Right cardiac atrium (tissue), 5 donors: ENCODE data around the gene ARHGAP11A. TPM values are rescaled to one million over a fixed set of nuclear protein-coding genes. Genes with fewer than 3 reads are reported as not detected.

ENCODE experiments used
- ATAC-seq, 2 donors: fragments of 200-7000 bp; cut with Tn5 transposase; one replicate each; pipeline versions ENCODE4 v1.8.0 to v1.9.1; 2020; ENCODE audit warnings: moderate library complexity in 2 of 2, mild to moderate bottlenecking in 1 of 2
- DNase-seq, 3 donors: peaks; one replicate each; pipeline ENCODE4 v3.0.0-alpha.2; 2020
- H3K27ac ChIP-seq: one replicate; pipeline ENCODE4 v1.5.1; 2013; ENCODE audit warnings: mild to moderate bottlenecking, low read length, control low read depth, moderate library complexity
- H3K27me3 ChIP-seq: one replicate; pipeline ENCODE4 v1.6.1; 2013; ENCODE audit not compliant: control insufficient read depth, insufficient read depth
- H3K4me1 ChIP-seq: one replicate; pipeline ENCODE4 v1.6.1; 2013; ENCODE audit warnings: low read length; ENCODE audit not compliant: control insufficient read depth, insufficient read depth
- H3K4me3 ChIP-seq: one replicate; pipeline ENCODE4 v1.5.1; 2013; ENCODE audit warnings: low read length, control low read depth
- H3K9me3 ChIP-seq: one replicate; pipeline ENCODE4 v1.6.1; 2013; ENCODE audit warnings: low read length; ENCODE audit not compliant: control insufficient read depth
- WGBS: extraction: QIAGEN DNeasy Blood & Tissue Kit; methylation state at CpG from one replicate; pipeline ENCODE4 v1.1.7; 2013; 5-methylcytosine and 5-hydroxymethylcytosine counted together
- intact Hi-C, 4 donors: fragments of 100-400 bp; cut with DNase I; formaldehyde crosslinking; loops; one replicate each; pipeline versions ENCODE4 v1.11.0 to v1.14.0; 2022 to 2023
- polyA plus RNA-seq: library from polyadenylated mRNA; stranded (reverse); fragments of 200-250 nt; gene quantifications from one replicate; pipeline ENCODE4 v1.2.3, GENCODE V29; 2013
- total RNA-seq, 4 donors: library from RNA; stranded (reverse); fragmentation: NEBNext Ultra II Directional; extraction: Animal tissue kit (Norgen Biotek cat#: 25700); gene quantifications; one replicate each; pipeline ENCODE4 v1.2.1, GENCODE V29; 2021
- donor health status: healthy with polysubstance abuse.
- donor health status: DM: no; HTN: yes; CAD: no.
- donor health status: DM: no; HTN: no; CAD: no.
- donor health status: DM: no; HTN: yes; CAD: no; lungs with severe emphysema.
- donor health status: DM: yes; HTN: yes; CAD: no.

The ARHGAP11A gene
- total and polyA plus RNA-seq, 5 donors = 0.54 to 3.3 (median 2.0) TPM

DNA sequence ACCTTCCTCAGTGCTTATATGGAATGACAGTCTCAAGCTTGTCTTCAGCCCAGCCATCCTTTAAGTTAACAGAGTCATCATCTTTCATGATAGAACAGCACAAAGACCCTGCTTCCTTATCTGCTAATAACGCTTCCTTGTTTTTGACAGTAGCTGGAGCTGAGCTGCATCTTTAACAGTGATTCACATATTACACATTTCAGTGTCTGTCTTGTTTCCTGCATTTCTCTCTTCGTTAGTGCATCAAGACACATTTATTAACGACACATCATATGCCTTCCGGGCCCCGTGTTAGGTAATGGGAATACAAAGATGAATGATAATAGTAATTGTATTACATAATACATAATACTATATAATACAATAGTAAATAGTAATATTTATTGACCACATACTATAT lies 72.3 kb downstream of the ARHGAP11A start:
- Histone ChIP-seq H3K4me3 (no peak overlapping the region), H3K27me3 (no peaks in the 10 kb centered on the region), H3K4me1 (no peaks in the 10 kb centered on the region), H3K27ac (no peak overlapping the region), H3K9me3 (no peaks in the 10 kb centered on the region)
- DNase-seq (no peak), ATAC-seq (no peak)
- 83% methylated on average over 5 of the region's 5 CpGs for WGBS
- intact Hi-C loops = no loop called here

DNA sequence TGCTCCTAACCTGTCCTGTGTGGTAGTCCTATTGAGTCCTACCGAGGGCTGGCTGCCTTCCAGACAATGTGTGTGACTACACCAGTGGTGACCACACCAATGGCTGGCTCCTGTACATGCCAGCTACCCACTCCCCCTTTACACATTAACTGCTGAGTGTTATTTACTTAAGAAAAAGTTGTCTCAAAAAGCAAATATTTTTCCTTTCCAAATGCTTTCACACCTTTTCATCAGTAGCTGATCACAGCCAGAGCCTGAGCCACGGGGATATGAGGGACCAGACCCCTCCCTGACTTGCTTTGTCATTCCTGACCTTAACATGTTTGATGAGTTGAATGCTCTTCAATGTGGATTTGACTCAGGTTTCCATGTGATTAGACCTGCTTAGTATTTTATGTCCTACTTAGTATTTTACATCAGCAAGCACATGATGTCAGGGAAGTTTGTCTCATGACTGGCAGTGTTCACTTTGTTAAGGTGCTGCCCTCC lies 72.9 kb downstream of the ARHGAP11A start:
- Histone ChIP-seq H3K27me3 (no peaks in the 10 kb centered on the region), H3K27ac (no peak overlapping the region), H3K9me3 (no peaks in the 10 kb centered on the region), H3K4me3 (no peak overlapping the region), H3K4me1 (no peaks in the 10 kb centered on the region)
- DNase-seq (no peak), ATAC-seq (no peak)
- 56% methylated on average over 2 of the region's 2 CpGs for WGBS
- intact Hi-C loops = no loop called here

Other genes starting within 250 kb of the ARHGAP11A start
- gene GOLGA8K, start 212.2 kb upstream of the ARHGAP11A start, total RNA-seq = 1 to 10 TPM in 1 of 4 donors, under 1 TPM in 2, not detected in 1; 0.31 to 1.5 (median 0.34) TPM
- 0.50 TPM for gene GOLGA8K, start 212.2 kb upstream of the ARHGAP11A start, polyA plus RNA-seq
- 1 to 10 TPM in 2 of 4 donors, under 1 TPM in 2; 0.47 to 2.4 (median 1.2) TPM for gene GOLGA8O, start 159.9 kb upstream of the ARHGAP11A start, total RNA-seq
- gene GOLGA8O, start 159.9 kb upstream of the ARHGAP11A start, polyA plus RNA-seq = 1.00 TPM
- gene GOLGA8N, start 22.0 kb upstream of the ARHGAP11A start, total RNA-seq = 10 to 100 TPM in 3 of 4 donors, 1 to 10 TPM in 1; 7.5 to 13.9 (median 11.0) TPM
- gene GOLGA8N, start 22.0 kb upstream of the ARHGAP11A start, polyA plus RNA-seq = 7.9 TPM
- under 1 TPM in 3 of 4 donors, not detected in 1; 0.37 to 0.68 (median 0.47) TPM for gene SCG5, start 26.2 kb downstream of the ARHGAP11A start, total RNA-seq
- gene SCG5, start 26.2 kb downstream of the ARHGAP11A start, polyA plus RNA-seq = 0.48 TPM
- under 1 TPM; 0.20 to 0.56 (median 0.21) TPM for gene GREM1, start 102.5 kb downstream of the ARHGAP11A start, total RNA-seq
- 0.11 TPM for gene GREM1, start 102.5 kb downstream of the ARHGAP11A start, polyA plus RNA-seq